Fibroblast of skin of scalp (primary cell): ENCODE data around the gene MAVS.
"Not testable (repeated sequence)": the region's sequence is repeated elsewhere in the genome, so short reads cannot be mapped to it uniquely, and the experiment has no call there.

ENCODE experiments used
- DNase-seq: peaks from one replicate; pipeline ENCODE4 v3.0.0-alpha.2; 2013

MAVS gene

GRCh38 chr20:3815703-3816315 is 30.8 kb upstream of the MAVS start:
- DNase-seq: no peak

- peak; percentile 79 for DNase-seq
Measured at GRCh38 chr20:3818155-3819151, 28.2 kb upstream of the MAVS start.

- DNase-seq: no peak
Measured at GRCh38 chr20:3819411-3820047, 27.1 kb upstream of the MAVS start.

GRCh38 chr20:3820048-3820900 is 26.4 kb upstream of the MAVS start, which contains the start of gene AP5S1:
TSS of gene AP5S1 (plus strand) at chr20:3820547. CDS start at chr20:3822118, 1,571 bp downstream.
- peak; percentile 96 for DNase-seq

GRCh38 chr20:3820901-3821727 is 25.5 kb upstream of the MAVS start:
- DNase-seq: no peak

- no peak for DNase-seq
Measured at GRCh38 chr20:3821996-3822395, 24.6 kb upstream of the MAVS start.

GRCh38 chr20:3823881-3824280 is 22.8 kb upstream of the MAVS start:
- no peak for DNase-seq

GRCh38 chr20:3825526-3825925 is 21.1 kb upstream of the MAVS start:
- no peak for DNase-seq

GRCh38 chr20:3826420-3826819 is 20.2 kb upstream of the MAVS start:
- DNase-seq: no peak

- DNase-seq: no peak
Measured at GRCh38 chr20:3828798-3829197, 17.8 kb upstream of the MAVS start.

GRCh38 chr20:3829891-3830290 is 16.7 kb upstream of the MAVS start:
- not testable (repeated sequence) for DNase-seq

- no peak for DNase-seq
Measured at GRCh38 chr20:3836132-3836531, 10.5 kb upstream of the MAVS start.

- DNase-seq: no peak
Measured at GRCh38 chr20:3839328-3839727, 7.3 kb upstream of the MAVS start.

- not testable (repeated sequence) for DNase-seq
Measured at GRCh38 chr20:3840201-3840600, 6.4 kb upstream of the MAVS start.

- DNase-seq: no peak
Measured at GRCh38 chr20:3842348-3842930, 4.2 kb upstream of the MAVS start.

GRCh38 chr20:3843490-3843889 is 3.1 kb upstream of the MAVS start:
- peak; percentile 53 for DNase-seq

GRCh38 chr20:3843990-3844619 is 2.5 kb upstream of the MAVS start:
- not testable (repeated sequence) for DNase-seq

- DNase-seq: no peak
Measured at GRCh38 chr20:3846378-3846739, 275 bp upstream of the MAVS start.

GRCh38 chr20:3847429-3847940 is 851 bp downstream of the MAVS start:
- DNase-seq: peak; percentile 6

- no peak for DNase-seq
Measured at GRCh38 chr20:3848565-3848964, 1.9 kb downstream of the MAVS start.
